ENCODE results near the gene CSNK1G1.

DNA sequence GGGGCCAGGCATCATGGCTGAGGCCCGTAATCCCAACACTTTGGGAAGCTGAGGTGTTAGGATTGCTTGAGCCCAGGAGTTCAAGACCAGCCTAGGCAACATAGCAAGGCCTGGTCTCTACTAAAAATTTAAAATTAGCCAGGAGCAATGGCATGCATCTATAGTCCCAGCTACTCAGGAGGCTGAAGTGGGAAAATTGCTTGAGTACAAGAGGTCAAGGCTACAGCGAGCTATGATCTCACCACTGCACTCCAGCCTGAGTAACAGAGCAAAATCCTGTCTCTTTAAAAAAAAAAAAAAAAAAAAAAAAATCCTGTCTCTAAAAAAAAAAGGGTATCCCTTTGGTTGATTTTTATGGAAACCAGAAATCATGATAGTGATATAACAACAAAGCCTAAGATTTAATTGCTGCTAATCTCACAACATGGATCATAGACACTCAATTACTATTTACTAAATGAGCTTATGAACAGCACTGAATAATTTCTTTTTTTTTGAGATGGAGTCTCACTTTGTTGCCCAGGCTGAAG, 13.2 kb upstream of the CSNK1G1 start:
- TF ChIP-seq, protein P1, sequence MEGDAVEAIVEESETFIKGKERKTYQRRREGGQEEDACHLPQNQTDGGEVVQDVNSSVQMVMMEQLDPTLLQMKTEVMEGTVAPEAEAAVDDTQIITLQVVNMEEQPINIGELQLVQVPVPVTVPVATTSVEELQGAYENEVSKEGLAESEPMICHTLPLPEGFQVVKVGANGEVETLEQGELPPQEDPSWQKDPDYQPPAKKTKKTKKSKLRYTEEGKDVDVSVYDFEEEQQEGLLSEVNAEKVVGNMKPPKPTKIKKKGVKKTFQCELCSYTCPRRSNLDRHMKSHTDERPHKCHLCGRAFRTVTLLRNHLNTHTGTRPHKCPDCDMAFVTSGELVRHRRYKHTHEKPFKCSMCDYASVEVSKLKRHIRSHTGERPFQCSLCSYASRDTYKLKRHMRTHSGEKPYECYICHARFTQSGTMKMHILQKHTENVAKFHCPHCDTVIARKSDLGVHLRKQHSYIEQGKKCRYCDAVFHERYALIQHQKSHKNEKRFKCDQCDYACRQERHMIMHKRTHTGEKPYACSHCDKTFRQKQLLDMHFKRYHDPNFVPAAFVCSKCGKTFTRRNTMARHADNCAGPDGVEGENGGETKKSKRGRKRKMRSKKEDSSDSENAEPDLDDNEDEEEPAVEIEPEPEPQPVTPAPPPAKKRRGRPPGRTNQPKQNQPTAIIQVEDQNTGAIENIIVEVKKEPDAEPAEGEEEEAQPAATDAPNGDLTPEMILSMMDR (IDR thresholded peaks at IDR 0.05; ENCODE audit: poor library complexity, severe bottlenecking) = no peak
- TF ChIP-seq EP300 (conservative IDR thresholded peaks at IDR 0.05; ENCODE audit: poor library complexity, severe bottlenecking) (no peak), SMC3 (conservative IDR thresholded peaks at IDR 0.05; ENCODE audit: poor library complexity) (no peak), EZH2 (IDR thresholded peaks at IDR 0.05; ENCODE audit: borderline replicate concordance, insufficient read depth, low read length, poor library complexity, severe bottlenecking) (no peak), POLR2AphosphoS5 (IDR thresholded peaks at IDR 0.05) (no peak), TAF1 (IDR thresholded peaks at IDR 0.05; ENCODE audit: low read depth) (no peak), RAD21 (conservative IDR thresholded peaks at IDR 0.05) (no peak), MXI1 (conservative IDR thresholded peaks at IDR 0.05; ENCODE audit: poor library complexity, severe bottlenecking) (no peak)
- TF ChIP-seq, protein P2, sequence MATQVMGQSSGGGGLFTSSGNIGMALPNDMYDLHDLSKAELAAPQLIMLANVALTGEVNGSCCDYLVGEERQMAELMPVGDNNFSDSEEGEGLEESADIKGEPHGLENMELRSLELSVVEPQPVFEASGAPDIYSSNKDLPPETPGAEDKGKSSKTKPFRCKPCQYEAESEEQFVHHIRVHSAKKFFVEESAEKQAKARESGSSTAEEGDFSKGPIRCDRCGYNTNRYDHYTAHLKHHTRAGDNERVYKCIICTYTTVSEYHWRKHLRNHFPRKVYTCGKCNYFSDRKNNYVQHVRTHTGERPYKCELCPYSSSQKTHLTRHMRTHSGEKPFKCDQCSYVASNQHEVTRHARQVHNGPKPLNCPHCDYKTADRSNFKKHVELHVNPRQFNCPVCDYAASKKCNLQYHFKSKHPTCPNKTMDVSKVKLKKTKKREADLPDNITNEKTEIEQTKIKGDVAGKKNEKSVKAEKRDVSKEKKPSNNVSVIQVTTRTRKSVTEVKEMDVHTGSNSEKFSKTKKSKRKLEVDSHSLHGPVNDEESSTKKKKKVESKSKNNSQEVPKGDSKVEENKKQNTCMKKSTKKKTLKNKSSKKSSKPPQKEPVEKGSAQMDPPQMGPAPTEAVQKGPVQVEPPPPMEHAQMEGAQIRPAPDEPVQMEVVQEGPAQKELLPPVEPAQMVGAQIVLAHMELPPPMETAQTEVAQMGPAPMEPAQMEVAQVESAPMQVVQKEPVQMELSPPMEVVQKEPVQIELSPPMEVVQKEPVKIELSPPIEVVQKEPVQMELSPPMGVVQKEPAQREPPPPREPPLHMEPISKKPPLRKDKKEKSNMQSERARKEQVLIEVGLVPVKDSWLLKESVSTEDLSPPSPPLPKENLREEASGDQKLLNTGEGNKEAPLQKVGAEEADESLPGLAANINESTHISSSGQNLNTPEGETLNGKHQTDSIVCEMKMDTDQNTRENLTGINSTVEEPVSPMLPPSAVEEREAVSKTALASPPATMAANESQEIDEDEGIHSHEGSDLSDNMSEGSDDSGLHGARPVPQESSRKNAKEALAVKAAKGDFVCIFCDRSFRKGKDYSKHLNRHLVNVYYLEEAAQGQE (IDR thresholded peaks at IDR 0.05; ENCODE audit: borderline replicate concordance) = no peak
